Keratinocyte (primary cell): ENCODE data around the gene SRP54. TPM values are rescaled to one million over a fixed set of nuclear protein-coding genes. Genes with fewer than 3 reads are reported as not detected.

Source experiments
- DNase-seq: peaks from one replicate; pipeline ENCODE4 v3.0.0-alpha.2; 2011; ENCODE audit warnings: low read depth, missing footprints, low spot score
- FAIRE-seq: peaks from 2 replicates; lab custom pipeline; 2011; peaks lifted over from hg19 to GRCh38; lab: Jason Lieb, UNC
- H2AFZ ChIP-seq: 2 replicates; pipeline ENCODE4 v1.6.0; 2012; ENCODE audit warnings: low read length, control low read depth, inconsistent platforms; ENCODE audit not compliant: control insufficient read depth
- H3K27ac ChIP-seq: 2 replicates; pipeline ENCODE4 v1.5.1; 2011; ENCODE audit warnings: low read length; ENCODE audit not compliant: control insufficient read depth, insufficient read depth
- H3K27me3 ChIP-seq: 3 replicates; pipeline ENCODE4 v1.6.0; 2011; ENCODE audit warnings: low read length; ENCODE audit not compliant: control insufficient read depth, insufficient read depth; ENCODE audit errors: extremely low read depth
- H3K36me3 ChIP-seq, 2 experiments: 2 replicates in 1 of 2; 3 replicates in 1 of 2; pipeline ENCODE4 v1.5.1; 2011; ENCODE audit warnings: low read length in 2 of 2, mild to moderate bottlenecking in 1 of 2; ENCODE audit not compliant: control insufficient read depth in 2 of 2, insufficient read depth in 2 of 2; ENCODE audit errors: extremely low read depth in 1 of 2
- H3K4me1 ChIP-seq: 3 replicates; pipeline ENCODE4 v1.5.1; 2011; ENCODE audit warnings: low read length; ENCODE audit not compliant: control insufficient read depth, insufficient read depth; ENCODE audit errors: extremely low read depth
- H3K4me2 ChIP-seq: 3 replicates; pipeline ENCODE4 v1.6.0; 2011; ENCODE audit warnings: low read depth, low read length; ENCODE audit not compliant: control insufficient read depth, insufficient read depth; ENCODE audit errors: extremely low read depth
- H3K4me3 ChIP-seq, 3 experiments: fragments of 200-600 bp in 1 of 3; sonication (generic) in 1 of 3; 2 replicates in 2 of 3; 3 replicates in 1 of 3; pipeline ENCODE4 v1.5.1; 2011 to 2016; ENCODE audit warnings: low read length in 3 of 3, mild to moderate bottlenecking in 3 of 3, control low read depth in 2 of 3, inconsistent platforms in 1 of 3, low read depth in 1 of 3, mixed read lengths in 1 of 3, mixed run types in 1 of 3, moderate library complexity in 1 of 3; ENCODE audit not compliant: control insufficient read depth in 2 of 3, insufficient read depth in 2 of 3; ENCODE audit errors: extremely low read depth in 1 of 3
- H3K79me2 ChIP-seq: 2 replicates; pipeline ENCODE4 v1.6.0; 2012; ENCODE audit warnings: low read length; ENCODE audit not compliant: control insufficient read depth, insufficient read depth
- H3K9ac ChIP-seq: 3 replicates; pipeline ENCODE4 v1.6.0; 2011; ENCODE audit warnings: low read length; ENCODE audit not compliant: control insufficient read depth, insufficient read depth; ENCODE audit errors: extremely low read depth
- H3K9me1 ChIP-seq: 3 replicates; pipeline ENCODE4 v1.6.0; 2011; ENCODE audit warnings: low read length; ENCODE audit not compliant: control insufficient read depth, insufficient read depth; ENCODE audit errors: extremely low read depth
- H3K9me3 ChIP-seq: 2 replicates; pipeline ENCODE4 v1.5.1; 2012; ENCODE audit warnings: low read depth, low read length; ENCODE audit not compliant: control insufficient read depth
- H4K20me1 ChIP-seq: 3 replicates; pipeline ENCODE4 v1.6.0; 2011; ENCODE audit warnings: low read length; ENCODE audit not compliant: control insufficient read depth, insufficient read depth; ENCODE audit errors: extremely low read depth
- EZH2 ChIP-seq: IDR thresholded peaks from one replicate; pipeline ENCODE4 v1.6.1; 2012; ENCODE audit warnings: inconsistent platforms, mild to moderate bottlenecking, low read length, moderate library complexity
- dilution Hi-C: fragments of 300-500 bp; cut with MboI; formaldehyde crosslinking; loops from one replicate; pipeline ENCODE4 v1.7.0; 2020; ENCODE audit warnings: low sequenced_read_pairs; ENCODE audit not compliant: extremely low pct_ligation_motif_present
- polyA plus RNA-seq, 5 experiments: library from polyadenylated mRNA; depleted of rRNA in 3 of 5; stranded (reverse) in 3 of 5; stranded (forward) in 1 of 5; unstranded in 1 of 5; fragments of >200 nt; gene quantifications; 1 replicate in 1 of 5; 2 replicates in 3 of 5; 3 replicates in 1 of 5; pipeline versions ENCODE4 v1.2.1 to v1.2.3, GENCODE V29; 2011 to 2012; ENCODE audit warnings: missing spikeins in 2 of 5, low read depth in 1 of 5, low replicate concordance in 1 of 5
- TF ChIP-seq, protein P1 (sequence below), 3 experiments: IDR thresholded peaks in 1 of 3; conservative IDR thresholded peaks in 1 of 3; optimal IDR thresholded peaks in 1 of 3; 2 replicates in 2 of 3; 3 replicates in 1 of 3; pipeline versions ENCODE3 to v1.5.1; 2011; ENCODE audit warnings: low read length in 3 of 3, mild to moderate bottlenecking in 3 of 3, moderate library complexity in 2 of 3, control low read depth in 1 of 3, inconsistent platforms in 1 of 3; ENCODE audit not compliant: insufficient read depth in 2 of 3; ENCODE audit errors: extremely low read depth in 1 of 3

Gene SRP54
- polyA plus RNA-seq, 1 donor (not counting 4 experiments of a cell fraction or from before 2014, with no cell fraction given), result 41.6 TPM

- Histone ChIP-seq H3K9me3 (no peaks in the 10 kb centered on the region), H3K9ac (no peak overlapping the region), H3K27ac (no peak overlapping the region), H3K27me3 (no peaks in the 10 kb centered on the region), H3K36me3 (no peaks in the 10 kb centered on the region), H3K4me3 (no peak overlapping the region), H3K4me2 (no peak overlapping the region), H3K9me1 (no peaks in the 10 kb centered on the region), H4K20me1 (no peaks in the 10 kb centered on the region), H3K4me1 (no peaks in the 10 kb centered on the region), H3K79me2 (no peaks in the 10 kb centered on the region), H2AFZ (no peak overlapping the region)
- dilution Hi-C loops, result no loop called here
- DNase-seq, result no peak
- TF ChIP-seq, protein P1, sequence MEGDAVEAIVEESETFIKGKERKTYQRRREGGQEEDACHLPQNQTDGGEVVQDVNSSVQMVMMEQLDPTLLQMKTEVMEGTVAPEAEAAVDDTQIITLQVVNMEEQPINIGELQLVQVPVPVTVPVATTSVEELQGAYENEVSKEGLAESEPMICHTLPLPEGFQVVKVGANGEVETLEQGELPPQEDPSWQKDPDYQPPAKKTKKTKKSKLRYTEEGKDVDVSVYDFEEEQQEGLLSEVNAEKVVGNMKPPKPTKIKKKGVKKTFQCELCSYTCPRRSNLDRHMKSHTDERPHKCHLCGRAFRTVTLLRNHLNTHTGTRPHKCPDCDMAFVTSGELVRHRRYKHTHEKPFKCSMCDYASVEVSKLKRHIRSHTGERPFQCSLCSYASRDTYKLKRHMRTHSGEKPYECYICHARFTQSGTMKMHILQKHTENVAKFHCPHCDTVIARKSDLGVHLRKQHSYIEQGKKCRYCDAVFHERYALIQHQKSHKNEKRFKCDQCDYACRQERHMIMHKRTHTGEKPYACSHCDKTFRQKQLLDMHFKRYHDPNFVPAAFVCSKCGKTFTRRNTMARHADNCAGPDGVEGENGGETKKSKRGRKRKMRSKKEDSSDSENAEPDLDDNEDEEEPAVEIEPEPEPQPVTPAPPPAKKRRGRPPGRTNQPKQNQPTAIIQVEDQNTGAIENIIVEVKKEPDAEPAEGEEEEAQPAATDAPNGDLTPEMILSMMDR (optimal IDR thresholded peaks at IDR 0.05 in 1 of 3, IDR thresholded peaks at IDR 0.05 in 1 of 3, conservative IDR thresholded peaks at IDR 0.05 in 1 of 3; ENCODE audit: extremely low read depth in 1 of 3, insufficient read depth in 2 of 3, low read length in 3 of 3), result no peak
- no peak for TF ChIP-seq EZH2
- no peak for FAIRE-seq
Observed at GRCh38 chr14:34935488-34935887, 47.3 kb upstream of the SRP54 start.

DNA sequence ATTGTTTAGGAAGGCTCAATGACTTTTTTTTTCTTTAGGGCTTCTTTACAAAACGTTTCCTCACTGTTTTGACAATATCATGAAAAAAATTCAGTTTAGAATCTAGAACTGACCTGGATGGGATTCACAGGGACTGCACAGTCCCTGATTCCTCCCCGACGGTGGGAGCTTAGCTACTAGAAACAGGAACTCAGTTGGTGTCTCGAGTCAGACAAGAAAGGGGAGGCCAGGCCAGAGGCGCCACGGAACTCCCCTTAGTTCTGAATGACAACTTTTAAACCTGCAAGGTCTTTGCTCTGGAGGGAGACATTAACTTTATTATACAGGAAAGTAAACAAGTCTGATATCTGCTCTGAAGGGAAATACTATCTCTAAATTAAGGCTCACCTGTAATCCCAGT is 45.4 kb upstream of the SRP54 start:
- Histone ChIP-seq H3K9me1 (no peaks in the 10 kb centered on the region), H3K27ac (no peak overlapping the region), H3K4me1 (no peaks in the 10 kb centered on the region), H3K4me3 (no peak overlapping the region), H3K9ac (no peak overlapping the region), H3K79me2 (no peaks in the 10 kb centered on the region), H3K27me3 (no peaks in the 10 kb centered on the region), H3K36me3 (no peaks in the 10 kb centered on the region), H3K4me2 (no peak overlapping the region), H3K9me3 (no peaks in the 10 kb centered on the region), H4K20me1 (no peaks in the 10 kb centered on the region), H2AFZ (no peak overlapping the region)
- dilution Hi-C loops, result no loop called here
- TF ChIP-seq, protein P1 (optimal IDR thresholded peaks at IDR 0.05 in 1 of 3, IDR thresholded peaks at IDR 0.05 in 1 of 3, conservative IDR thresholded peaks at IDR 0.05 in 1 of 3; ENCODE audit: extremely low read depth in 1 of 3, insufficient read depth in 2 of 3, low read length in 3 of 3), result no peak
- no peak for TF ChIP-seq EZH2
- no peak for FAIRE-seq
- DNase-seq, result no peak
